Stimulated activated CD8-positive, alpha-beta memory T cell treated with anti-CD3 and anti-CD28 coated beads, Interleukin-4, amount 100 ng/mL, for 1 hour (primary cell): ENCODE data around the gene COLQ.
"Not testable (repeated sequence)": the region's sequence is repeated elsewhere in the genome, so short reads cannot be mapped to it uniquely, and the experiment has no call there.

Experiments used
- DNase-seq, 2 donors: peaks; one replicate each; pipeline ENCODE4 v3.0.0-alpha.2; 2020; ENCODE audit warnings: low read depth in 2 of 2, low spot score in 1 of 2

The COLQ gene

GRCh38 chr3:15458212-15458780, 63.2 kb downstream of the COLQ start:
- no peak for DNase-seq

DNA sequence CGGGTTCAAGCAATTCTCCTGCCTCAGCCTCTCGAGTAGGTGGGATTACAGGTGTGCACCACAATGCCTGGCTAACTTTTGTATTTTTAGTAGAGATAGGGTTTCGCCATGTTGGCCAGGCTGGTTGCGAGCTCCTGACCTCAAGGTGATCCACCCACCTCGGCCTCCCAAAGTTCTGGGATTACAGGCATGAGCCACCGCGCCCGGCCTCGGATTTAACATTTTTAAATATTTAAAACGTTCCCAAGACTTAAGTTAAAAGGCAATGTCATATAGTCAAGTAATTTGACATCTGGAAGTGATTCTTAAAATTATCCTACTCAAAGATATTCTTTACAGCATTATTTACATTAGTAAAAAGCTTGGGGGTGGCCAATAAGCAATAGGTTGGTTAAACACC, 64.6 kb downstream of the COLQ start:
- not testable (repeated sequence) for DNase-seq

DNA sequence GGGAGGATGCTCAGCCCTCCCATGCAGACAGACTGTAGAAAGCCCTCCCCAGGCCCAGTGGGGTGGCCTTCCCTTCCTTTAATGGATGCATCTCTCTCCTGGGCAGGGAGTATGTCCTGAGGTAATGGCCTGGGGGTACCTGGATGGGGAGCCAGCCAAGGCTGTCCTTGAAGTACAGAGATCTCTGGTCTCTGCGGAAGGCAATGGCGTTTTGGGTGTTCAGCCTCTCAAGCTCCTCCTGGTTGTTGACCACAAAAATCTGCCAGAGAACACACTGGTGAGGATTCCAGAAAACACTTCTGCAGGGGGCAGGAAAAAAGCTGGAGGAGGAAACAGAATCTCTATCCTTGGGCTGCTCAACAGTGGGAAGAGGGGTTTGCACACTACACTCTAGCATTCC, 65.2 kb downstream of the COLQ start:
- DNase-seq: no peak

DNA sequence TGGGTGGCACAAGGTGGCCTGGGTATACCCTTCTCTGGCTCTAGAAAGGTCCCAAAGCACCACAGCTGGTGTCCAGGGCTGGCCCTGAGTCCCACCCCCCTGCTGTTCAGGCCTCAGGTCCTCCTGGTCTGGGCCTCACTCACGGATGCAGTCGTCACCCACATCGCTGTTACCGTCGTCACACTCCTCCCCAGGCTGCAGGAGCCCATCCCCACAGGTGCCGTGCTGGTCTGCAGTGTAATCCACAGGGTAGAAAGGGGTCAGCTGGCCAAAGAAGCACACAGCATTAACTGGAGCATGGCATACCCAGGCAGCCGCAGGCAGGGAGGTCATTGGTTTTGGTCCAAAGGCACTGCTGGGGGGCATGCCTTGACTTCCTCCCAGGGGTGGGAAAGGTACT, 65.8 kb downstream of the COLQ start:
- no peak for DNase-seq

- no peak for DNase-seq
These were observed 66.5 kb downstream of the COLQ start for GRCh38 chr3:15454965-15455364.

DNA sequence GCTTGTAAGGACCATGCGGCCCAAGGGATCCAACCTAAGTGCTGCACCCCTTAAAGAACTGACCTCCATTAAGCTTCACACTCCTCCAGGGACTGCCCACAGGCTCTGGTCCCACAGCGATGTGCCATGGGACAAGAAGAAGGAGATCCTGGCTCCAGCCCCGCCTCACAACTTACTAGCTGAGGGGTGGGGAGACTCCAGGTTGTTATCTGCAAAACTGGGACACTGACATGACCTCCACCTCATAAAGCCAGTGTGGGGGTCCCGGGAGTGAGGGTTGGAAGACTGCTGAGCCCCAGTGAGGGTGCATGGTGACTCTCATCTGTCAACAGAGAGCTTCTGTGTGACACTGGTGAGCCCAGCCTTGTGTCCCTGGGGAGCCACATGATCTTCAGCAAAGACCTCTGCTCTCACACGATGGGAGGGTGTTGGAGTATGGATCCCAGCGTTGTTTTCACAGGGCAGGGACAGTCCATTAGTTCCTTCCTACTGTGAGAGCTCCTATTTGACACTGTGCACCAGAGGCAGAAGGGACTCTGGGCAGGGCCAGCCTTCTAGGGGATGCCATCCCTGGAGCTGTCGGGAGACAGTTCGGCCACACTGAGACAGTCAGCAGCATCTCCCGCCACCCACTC, 67.4 kb downstream of the COLQ start:
- no peak for DNase-seq

DNA sequence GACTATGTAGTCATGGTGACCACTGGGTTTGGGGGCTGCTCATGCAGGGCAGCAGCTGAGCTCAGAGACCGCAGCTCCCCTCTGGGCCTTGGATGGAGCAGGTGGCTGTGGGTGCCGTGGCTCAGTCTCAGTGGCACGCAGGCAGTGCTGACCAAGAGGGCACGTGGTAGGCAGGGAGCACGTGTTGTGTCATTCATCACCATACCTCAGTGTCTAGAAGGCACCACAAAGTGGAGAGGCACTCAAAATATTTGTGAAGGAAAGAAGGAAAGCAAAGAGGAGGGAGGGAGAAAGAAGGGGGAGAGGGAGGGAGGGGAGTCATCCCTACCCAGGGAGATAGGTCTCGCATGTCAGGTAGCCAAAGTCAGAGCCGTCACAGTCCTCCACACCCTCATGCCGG, 68.0 kb downstream of the COLQ start:
- no peak for DNase-seq

GRCh38 chr3:15452961-15453360, 68.5 kb downstream of the COLQ start:
- no peak for DNase-seq

DNA sequence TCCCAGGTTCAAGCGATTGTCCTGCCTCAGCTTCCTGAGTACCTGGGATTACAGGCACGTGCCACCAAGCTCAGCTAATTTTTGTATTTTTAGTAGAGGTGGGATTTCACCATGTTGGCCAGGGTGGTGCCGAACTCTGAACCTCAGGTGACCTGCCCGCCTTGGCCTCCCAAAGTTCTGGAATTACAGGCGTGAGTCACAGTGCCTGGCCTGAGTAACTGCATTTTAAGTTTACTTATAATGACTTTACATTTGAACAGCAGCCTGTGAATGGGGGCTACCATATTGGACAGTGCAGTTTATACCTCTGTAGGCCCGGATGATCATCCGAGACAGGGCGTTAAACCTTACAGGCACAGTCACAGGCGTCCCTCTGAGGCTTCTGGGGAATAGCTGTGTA, 69.3 kb downstream of the COLQ start:
- no peak for DNase-seq

DNA sequence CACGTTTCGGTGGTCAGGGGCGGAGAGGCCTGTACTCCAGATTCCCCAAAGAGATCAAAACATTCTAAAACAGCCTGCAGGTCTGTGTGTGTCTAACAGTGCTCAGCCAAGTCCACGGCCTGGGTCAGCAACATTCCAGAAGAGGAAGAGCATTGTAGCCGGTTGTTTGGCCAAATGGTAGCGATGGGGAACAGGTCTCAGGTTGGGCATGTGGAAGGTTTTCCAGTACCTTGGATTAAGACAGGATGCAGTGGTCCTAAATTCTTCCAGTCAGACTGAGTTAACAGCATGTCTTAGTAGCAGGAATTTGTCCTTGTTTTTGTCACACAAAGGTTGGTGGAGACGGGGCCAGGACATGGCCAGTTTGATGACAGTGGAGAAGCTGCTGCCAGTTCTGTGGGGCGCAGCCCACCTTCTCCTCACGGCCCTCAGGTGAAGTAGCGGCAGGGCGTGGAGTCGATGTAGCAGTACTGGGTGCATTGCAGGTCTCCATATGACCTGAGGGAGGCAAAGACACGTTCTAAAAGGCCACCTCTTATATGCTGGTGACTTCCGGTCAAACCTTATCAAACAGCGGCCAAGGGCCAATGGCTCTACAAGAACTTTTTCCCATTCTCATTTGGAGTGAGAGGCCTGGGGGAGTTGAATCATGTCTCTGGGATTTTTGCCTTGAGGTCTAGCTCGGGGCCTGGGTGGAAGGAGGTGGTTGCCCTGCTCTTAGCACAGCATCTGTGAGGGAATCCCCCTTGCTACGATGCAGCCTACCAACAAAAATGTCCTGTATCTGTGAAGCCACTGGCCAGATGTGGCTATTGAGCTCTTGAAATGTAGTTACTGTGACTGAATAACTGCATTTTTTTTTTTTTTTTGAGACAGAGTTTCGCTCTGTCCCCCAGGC, 70.0 kb downstream of the COLQ start:
- no peak for DNase-seq

DNA sequence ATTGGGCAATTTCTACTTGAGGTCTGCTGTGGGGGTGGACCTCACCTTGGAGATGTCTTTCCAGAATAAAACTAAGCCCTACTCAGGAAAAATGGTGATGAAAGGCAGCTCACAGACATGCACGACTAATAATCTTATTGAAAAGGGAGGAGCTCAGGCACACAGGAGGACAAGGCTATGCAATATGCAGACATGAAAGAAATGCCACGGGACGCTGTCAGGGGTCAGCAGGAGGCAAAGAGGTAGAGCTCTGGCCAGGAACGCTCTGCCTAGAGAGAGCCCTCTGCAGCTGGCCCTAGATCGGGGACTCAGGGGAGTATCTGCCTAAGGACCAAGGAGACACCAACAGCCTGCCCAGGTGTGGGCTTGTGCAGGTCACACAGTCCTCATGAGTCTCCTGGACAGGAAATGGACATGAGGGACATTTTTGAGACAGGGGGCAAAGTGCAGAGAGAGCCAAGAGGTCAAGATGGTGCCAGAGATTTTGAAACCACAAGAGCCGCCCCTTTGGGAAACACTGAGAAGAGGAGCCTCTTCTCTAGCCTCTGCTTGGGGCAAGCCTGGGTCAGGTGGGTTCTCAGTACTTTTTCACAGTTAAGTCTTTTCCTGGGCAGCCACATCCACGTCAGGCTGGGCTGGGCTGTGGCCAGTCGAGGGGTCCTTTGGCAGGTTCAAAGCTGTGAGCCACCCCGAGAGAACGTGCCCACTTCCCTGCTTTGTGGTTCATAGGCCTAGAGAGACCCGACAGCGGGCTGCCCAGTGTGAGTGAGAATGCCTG, 70.9 kb downstream of the COLQ start:
- DNase-seq: no peak

DNA sequence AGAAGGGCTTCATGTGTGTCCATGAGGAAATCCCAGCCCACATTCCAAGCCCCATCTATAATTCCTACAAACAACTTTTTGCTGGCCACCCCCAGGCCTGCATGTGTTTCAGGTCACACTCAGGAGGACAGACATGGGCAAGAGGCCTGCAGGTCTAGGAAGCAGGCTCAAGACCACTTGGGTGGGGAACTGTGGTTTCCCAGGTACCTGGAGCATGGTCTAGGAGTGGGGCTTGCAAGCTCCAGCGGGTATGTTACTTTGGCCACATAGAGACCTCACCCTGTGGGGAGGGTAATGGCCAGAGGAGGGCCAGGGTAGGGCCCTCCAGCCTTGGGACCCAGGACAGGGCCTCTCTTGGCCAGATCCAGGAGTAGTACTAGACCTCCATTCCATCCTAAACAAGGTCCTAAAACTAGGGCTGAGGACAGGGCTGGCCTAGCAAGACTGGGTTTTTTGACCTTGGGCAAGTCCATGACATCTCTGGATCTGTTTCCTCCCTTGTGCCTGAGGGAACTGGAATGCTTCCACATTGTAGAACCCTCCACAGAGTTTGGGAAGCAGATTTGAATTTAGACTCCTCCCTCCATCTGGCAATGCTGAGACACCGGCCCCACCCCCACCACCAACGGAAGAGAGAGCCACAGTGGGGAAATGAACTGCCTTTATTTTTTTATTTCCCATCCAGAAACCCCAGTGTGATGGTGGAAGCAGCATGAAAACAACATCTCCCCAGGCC, 71.8 kb downstream of the COLQ start:
- DNase-seq: no peak

- DNase-seq: no peak
These were observed 77.5 kb downstream of the COLQ start for GRCh38 chr3:15443826-15444524.

DNA sequence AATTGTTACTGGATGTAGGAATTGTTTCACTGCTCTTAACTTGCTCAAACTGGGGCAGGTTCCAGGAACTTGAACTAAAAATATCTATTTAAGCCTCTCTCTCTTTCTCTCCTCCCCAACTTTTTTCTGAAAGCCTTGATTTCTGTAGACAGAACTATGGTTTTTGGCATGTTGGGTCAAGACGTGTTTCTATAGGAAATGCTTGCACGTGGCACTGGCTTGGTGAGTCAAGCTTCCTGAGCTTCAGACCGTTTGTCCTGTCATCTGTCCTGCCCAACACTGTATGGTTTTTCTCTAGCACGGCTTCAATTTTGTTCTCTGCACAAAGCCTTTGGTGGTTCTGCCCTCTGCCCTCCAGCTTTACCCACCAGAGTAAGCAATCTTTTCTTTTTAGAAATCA, 80.6 kb downstream of the COLQ start:
- DNase-seq: no peak

GRCh38 chr3:15439476-15439875, 82.0 kb downstream of the COLQ start:
- DNase-seq: no peak

DNA sequence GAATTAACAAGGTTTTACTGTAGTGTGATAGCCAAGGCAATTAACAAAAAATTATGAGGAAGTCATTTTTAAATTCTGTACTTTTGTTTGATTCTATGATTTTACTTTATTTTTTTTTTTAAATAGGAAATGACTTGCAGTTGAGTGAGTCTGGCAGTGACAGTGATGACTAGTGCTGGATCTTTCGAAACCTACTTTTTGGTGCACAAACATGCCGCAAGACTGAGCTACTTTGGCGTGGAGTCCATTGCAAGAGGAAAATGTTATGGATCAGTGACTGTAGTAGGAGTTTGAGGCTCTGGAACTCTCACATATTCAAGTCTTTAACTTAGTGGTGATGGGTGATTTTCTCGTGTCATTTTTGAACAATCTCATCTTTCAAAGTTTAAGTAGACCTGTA, 82.5 kb downstream of the COLQ start:
- DNase-seq: no peak

DNA sequence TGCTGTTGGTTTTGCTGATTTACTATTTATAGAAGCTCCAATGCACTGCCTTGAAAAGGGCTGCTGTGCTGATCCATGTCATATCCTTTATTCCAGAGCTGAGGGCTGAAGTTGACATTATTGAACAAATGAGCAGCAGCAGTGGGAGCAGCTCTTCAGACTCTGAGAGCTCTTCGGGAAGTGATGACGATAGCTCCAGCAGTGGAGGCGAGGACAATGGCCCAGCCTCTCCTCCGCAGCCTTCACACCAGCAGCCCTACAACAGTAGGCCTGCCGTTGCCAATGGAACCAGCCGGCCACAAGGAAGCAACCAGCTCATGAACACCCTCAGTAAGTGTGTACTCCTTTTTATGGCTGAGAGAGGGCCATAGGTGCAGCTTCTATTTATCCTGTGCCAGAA, 85.3 kb downstream of the COLQ start:
- no peak for DNase-seq

- DNase-seq: no peak
These were observed 86.8 kb downstream of the COLQ start for GRCh38 chr3:15434756-15435155.

GRCh38 chr3:15433531-15433930, 88.0 kb downstream of the COLQ start:
- no peak for DNase-seq

- DNase-seq: no peak
These were observed 90.2 kb downstream of the COLQ start for GRCh38 chr3:15431256-15431837.
